Lower leg skin (tissue), 4 donors: ENCODE data around the gene ARFIP1. TPM values are rescaled to one million over a fixed set of nuclear protein-coding genes. Genes with fewer than 3 reads are reported as not detected.

Experiments
- DNase-seq, 2 donors: peaks; one replicate each; pipeline ENCODE4 v3.0.0-alpha.2; 2019; ENCODE audit warnings: low spot score in 2 of 2
- H3K4me3 ChIP-seq: fragments of 200-600 bp; sonication (generic); 2 replicates; pipeline ENCODE4 v1.5.1; 2017; ENCODE audit warnings: mild to moderate bottlenecking, low read depth; ENCODE audit not compliant: poor library complexity, severe bottlenecking
- POLR2A ChIP-seq, 2 donors: fragments of 450-650 bp; IDR thresholded peaks; one replicate each; pipeline ENCODE4 v1.6.1; 2016 to 2017; ENCODE audit warnings: antibody characterized with exemption in 2 of 2, mild to moderate bottlenecking in 1 of 2, moderate library complexity in 1 of 2
- WGBS, 2 donors: methylation state at CpG; one replicate each; pipeline ENCODE4 v1.1.5; 2018; 5-methylcytosine and 5-hydroxymethylcytosine counted together
- intact Hi-C: fragments of 100-400 bp; cut with DNase I; formaldehyde crosslinking; loops from one replicate; pipeline ENCODE4 v1.15.0; 2023; ENCODE audit warnings: low total_unique reads
- total RNA-seq, 4 donors: library from RNA; depleted of rRNA; stranded (reverse); fragments of >200 nt; gene quantifications; one replicate each; pipeline ENCODE4 v1.1.0, GENCODE V29; 2016
- TF ChIP-seq, protein P1 (sequence below), 3 donors: fragments of 450-650 bp; IDR thresholded peaks; one replicate each; pipeline ENCODE4 v1.5.1; 2016; ENCODE audit warnings: antibody characterized with exemption in 3 of 3, mild to moderate bottlenecking in 3 of 3, moderate library complexity in 2 of 3

ARFIP1 gene
- total RNA-seq, 4 donors from 2014 or later: 21.3 to 36.1 (median 33.2) TPM

DNA sequence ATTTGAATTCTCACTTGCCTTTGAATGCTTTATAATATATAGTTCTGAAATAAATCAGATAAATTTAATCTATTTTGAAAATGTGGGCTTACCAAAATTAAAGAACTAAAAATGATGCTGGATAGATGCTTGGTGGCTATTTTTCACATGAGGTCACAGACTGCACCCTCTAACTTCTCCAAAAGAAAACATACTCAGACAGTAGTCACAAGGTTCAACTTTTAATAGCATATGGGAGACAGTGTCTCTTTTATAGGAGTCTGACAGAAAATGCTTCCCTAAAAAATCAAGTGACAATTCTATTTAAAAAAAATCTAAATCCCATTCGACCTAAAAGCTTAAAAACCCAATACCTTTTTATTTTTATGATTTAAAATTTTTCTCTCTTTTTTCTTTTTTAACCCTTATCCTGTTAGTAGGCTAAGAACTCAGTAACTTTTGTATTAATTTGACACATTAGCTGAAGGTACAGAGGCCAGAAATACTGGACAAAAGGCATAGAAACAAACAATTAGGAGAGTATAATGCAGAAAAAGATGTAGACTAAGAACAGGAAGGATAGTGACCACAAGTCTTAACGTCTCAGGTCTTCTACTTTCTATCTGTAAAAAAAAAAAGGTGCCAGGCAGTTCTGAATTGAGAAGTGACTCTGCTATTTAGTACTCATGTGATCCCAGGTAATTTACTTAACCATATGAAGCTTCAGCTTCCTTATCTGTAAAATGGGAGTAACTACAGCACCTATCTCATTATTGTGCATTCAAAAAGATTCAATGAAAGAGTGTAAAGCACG, 7.8 kb upstream of the ARFIP1 start:
- intact Hi-C loops: no loop called here
- H3K4me3 ChIP-seq: no peak overlapping the region
- WGBS, 2 donors: 66 to 76% methylated on average over 3 of the region's 3 CpGs
- DNase-seq: no peak
- TF ChIP-seq, protein P1, sequence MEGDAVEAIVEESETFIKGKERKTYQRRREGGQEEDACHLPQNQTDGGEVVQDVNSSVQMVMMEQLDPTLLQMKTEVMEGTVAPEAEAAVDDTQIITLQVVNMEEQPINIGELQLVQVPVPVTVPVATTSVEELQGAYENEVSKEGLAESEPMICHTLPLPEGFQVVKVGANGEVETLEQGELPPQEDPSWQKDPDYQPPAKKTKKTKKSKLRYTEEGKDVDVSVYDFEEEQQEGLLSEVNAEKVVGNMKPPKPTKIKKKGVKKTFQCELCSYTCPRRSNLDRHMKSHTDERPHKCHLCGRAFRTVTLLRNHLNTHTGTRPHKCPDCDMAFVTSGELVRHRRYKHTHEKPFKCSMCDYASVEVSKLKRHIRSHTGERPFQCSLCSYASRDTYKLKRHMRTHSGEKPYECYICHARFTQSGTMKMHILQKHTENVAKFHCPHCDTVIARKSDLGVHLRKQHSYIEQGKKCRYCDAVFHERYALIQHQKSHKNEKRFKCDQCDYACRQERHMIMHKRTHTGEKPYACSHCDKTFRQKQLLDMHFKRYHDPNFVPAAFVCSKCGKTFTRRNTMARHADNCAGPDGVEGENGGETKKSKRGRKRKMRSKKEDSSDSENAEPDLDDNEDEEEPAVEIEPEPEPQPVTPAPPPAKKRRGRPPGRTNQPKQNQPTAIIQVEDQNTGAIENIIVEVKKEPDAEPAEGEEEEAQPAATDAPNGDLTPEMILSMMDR (IDR thresholded peaks at IDR 0.05): no peak
- no peak for TF ChIP-seq POLR2A (IDR thresholded peaks at IDR 0.05)

DNA sequence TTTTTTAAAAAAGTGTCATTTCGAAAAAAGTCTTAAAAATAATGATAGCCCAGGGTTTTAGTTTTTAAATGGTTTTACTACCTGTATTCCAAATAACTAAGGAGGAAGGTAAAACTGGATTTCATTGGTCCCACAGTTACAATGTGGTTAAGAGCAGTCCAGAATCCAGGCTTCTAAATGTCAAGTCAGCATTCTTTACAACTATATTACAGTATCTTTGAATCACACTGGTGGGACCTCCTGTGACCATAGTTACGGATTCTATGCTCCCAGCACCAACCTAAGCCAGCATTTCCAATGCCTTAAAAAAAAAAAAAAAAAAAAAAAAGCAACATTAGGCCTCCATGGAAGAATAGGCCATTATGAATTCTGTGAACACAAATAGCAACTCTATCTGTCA, 6.4 kb upstream of the ARFIP1 start:
- intact Hi-C loops: no loop called here
- no peak overlapping the region for H3K4me3 ChIP-seq
- TF ChIP-seq POLR2A (IDR thresholded peaks at IDR 0.05): no peak
- TF ChIP-seq, protein P1 (IDR thresholded peaks at IDR 0.05): no peak
- no peak for DNase-seq
- 88 to 99% methylated on average over 2 of the region's 2 CpGs for WGBS, 2 donors

DNA sequence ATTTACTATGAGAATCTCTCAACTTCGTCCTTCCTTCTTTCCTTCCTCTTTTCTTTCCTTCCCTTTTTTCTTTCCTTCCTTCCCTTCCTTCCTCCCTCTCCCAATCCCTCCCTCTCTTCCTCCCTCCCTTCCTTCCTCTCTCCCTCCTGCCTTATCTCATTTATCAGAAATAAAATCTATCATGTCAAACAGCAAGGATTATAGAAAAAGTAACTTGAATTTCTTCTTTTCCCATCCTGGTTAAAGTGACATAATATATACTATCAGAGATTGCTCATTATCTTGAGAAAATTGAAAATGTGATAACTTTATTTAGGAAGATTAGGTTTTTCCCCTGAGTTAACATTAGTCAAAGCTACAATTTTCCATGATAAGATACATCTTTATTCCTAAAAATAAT, 5.8 kb upstream of the ARFIP1 start:
- H3K4me3 ChIP-seq: no peak overlapping the region
- no peak for DNase-seq
- 68 to 72% methylated on average over 1 of the region's 1 CpG for WGBS, 2 donors
- intact Hi-C loops: no loop called here
- TF ChIP-seq, protein P1 (IDR thresholded peaks at IDR 0.05): no peak
- no peak for TF ChIP-seq POLR2A (IDR thresholded peaks at IDR 0.05)

DNA sequence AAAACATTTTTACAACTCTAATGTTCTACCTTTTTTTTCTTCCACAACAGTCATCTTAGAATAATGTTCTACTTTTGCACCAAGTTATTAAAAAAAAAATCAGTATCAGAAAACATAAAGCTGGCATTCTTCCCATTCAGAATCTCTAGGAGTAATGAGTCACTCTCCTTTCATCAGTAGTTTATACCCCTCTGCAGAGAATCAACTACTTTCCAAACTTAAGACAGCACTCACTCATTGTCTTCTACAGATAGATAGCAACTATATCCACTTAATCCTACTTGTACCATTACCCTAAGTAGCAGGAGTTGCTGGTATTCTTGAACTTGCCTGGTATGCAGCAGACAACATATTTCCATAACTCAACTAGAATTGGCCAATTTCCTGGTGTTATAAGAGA, 3.4 kb upstream of the ARFIP1 start:
- TF ChIP-seq, protein P1 (IDR thresholded peaks at IDR 0.05): no peak
- intact Hi-C loops: no loop called here
- no peak for DNase-seq
- no peak overlapping the region for H3K4me3 ChIP-seq

DNA sequence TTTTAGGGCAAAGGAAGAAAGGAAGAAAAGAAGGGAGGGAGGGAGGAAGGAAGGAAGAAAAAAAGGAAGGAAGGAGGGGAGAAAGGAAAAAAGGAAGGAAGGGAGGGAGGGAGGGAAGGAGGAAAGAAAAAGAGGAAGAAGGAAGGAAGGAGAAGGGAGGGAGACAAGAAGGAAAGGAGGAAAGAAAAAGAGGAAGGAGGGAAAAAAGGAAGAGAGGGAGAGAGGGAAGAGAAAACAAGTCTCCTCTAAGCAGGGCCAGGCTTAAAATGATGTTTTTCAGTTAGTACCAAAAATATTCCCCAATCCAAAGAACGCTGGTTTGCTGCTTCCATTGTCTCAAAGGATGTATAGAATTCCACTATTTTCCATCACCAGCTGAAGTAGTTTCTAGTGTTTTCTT, 2.3 kb upstream of the ARFIP1 start:
- DNase-seq: no peak
- 96 to 97% methylated on average over 1 of the region's 1 CpG for WGBS, 2 donors
- intact Hi-C loops: no loop called here
- H3K4me3 ChIP-seq: no peak overlapping the region
- TF ChIP-seq POLR2A (IDR thresholded peaks at IDR 0.05): no peak
- TF ChIP-seq, protein P1 (IDR thresholded peaks at IDR 0.05): no peak
